ENCODE results near the gene GTPBP2.

Gene GTPBP2

GRCh38 chr6:43572015-43572414, 57.0 kb downstream of the GTPBP2 start:
- TF ChIP-seq CTCF (IDR thresholded peaks at IDR 0.05; ENCODE audit: borderline replicate concordance, insufficient read depth, low read depth, low read length): no peak
- no peak overlapping the region for H3K4me3 ChIP-seq (ENCODE audit: low read depth, low read length)

GRCh38 chr6:43570876-43571441, 58.1 kb downstream of the GTPBP2 start:
- no peak overlapping the region for H3K4me3 ChIP-seq (ENCODE audit: low read depth, low read length)
- no peak for TF ChIP-seq CTCF (IDR thresholded peaks at IDR 0.05; ENCODE audit: borderline replicate concordance, insufficient read depth, low read depth, low read length)
